Endothelial cell of umbilical vein (primary cell): Measurements from ENCODE around the gene SEMG2. TPM values are rescaled to one million over a fixed set of nuclear protein-coding genes. Genes with fewer than 3 reads are reported as not detected.

Experiments
- BruUV-seq: library from RNA; stranded (reverse); fragments of 400-500 nt; replicated peaks from 2 replicates; lab custom pipeline; 2021; lab: Mats Ljungman, UMichigan
- CTCF ChIA-PET: fragments of 300-600, 350-600 bp; sonication (Branson Sonifier 250); formaldehyde crosslinking; loops from one replicate; lab custom pipeline; 2021; ENCODE audit warnings: antibody characterized with exemption, inconsistent platforms; lab: Charles Lee
- POLR2A ChIA-PET: fragments of 300-600, 350-600 bp; sonication (Branson Sonifier 250); formaldehyde crosslinking; loops from one replicate; lab custom pipeline; 2021; ENCODE audit warnings: antibody characterized with exemption, inconsistent platforms; lab: Charles Lee
- DNase-seq: peaks from one replicate; pipeline ENCODE4 v3.0.0-alpha.2; 2011; ENCODE audit warnings: low read depth, low spot score
- FAIRE-seq: peaks from 2 replicates; lab custom pipeline; 2011; peaks lifted over from hg19 to GRCh38; lab: Jason Lieb, UNC
- H2AFZ ChIP-seq: 2 replicates; pipeline ENCODE4 v1.6.0; 2012; ENCODE audit warnings: low read depth, low read length, control low read depth, inconsistent platforms
- H3K27ac ChIP-seq: 2 replicates; pipeline ENCODE4 v1.5.1; 2011; ENCODE audit warnings: low read depth, mild to moderate bottlenecking, control low read depth, low read length, moderate library complexity; ENCODE audit not compliant: insufficient read depth
- H3K27me3 ChIP-seq, 2 experiments: 2 replicates each; pipeline versions ENCODE4 v1.6.0 to v1.6.1; 2011; ENCODE audit warnings: low read length in 2 of 2, mixed read lengths in 1 of 2; ENCODE audit not compliant: control insufficient read depth in 2 of 2, insufficient read depth in 2 of 2
- H3K36me3 ChIP-seq, 2 experiments: 2 replicates in 1 of 2; 3 replicates in 1 of 2; pipeline ENCODE4 v1.5.1; 2011; ENCODE audit warnings: low read length in 2 of 2, mild to moderate bottlenecking in 1 of 2, moderate library complexity in 1 of 2; ENCODE audit not compliant: control insufficient read depth in 2 of 2, insufficient read depth in 2 of 2; ENCODE audit errors: extremely low read depth in 1 of 2
- H3K4me1 ChIP-seq: 3 replicates; pipeline ENCODE4 v1.5.1; 2011; ENCODE audit warnings: mild to moderate bottlenecking, low read length; ENCODE audit not compliant: control insufficient read depth, insufficient read depth; ENCODE audit errors: extremely low read depth
- H3K4me2 ChIP-seq: 2 replicates; pipeline ENCODE4 v1.6.1; 2011; ENCODE audit warnings: low read length, control low read depth, mixed read lengths; ENCODE audit not compliant: insufficient read depth
- H3K4me3 ChIP-seq, 3 experiments: fragments of 200-600 bp in 1 of 3; sonication (generic), shearing (Covaris generic) in 1 of 3; replicated peaks in 1 of 3; 2 replicates each; pipeline ENCODE4 v1.5.1; 2011 to 2016; ENCODE audit warnings: control low read depth in 3 of 3, low read length in 3 of 3, mild to moderate bottlenecking in 2 of 3, inconsistent platforms in 1 of 3, low read depth in 1 of 3, moderate library complexity in 1 of 3; ENCODE audit not compliant: insufficient read depth in 1 of 3
- H3K79me2 ChIP-seq: 2 replicates; pipeline ENCODE4 v1.6.0; 2012; ENCODE audit warnings: low read length, inconsistent platforms; ENCODE audit not compliant: control insufficient read depth, insufficient read depth
- H3K9ac ChIP-seq: replicated peaks from 2 replicates; pipeline ENCODE3; 2011; ENCODE audit warnings: low read length, control low read depth; ENCODE audit not compliant: insufficient read depth; ENCODE audit errors: extremely low read depth
- H3K9me1 ChIP-seq: replicated peaks from 3 replicates; pipeline ENCODE4 v1.6.0; 2011; ENCODE audit warnings: mild to moderate bottlenecking, low read length; ENCODE audit not compliant: control insufficient read depth, insufficient read depth; ENCODE audit errors: extremely low read depth
- H3K9me3 ChIP-seq: replicated peaks from 2 replicates; pipeline ENCODE4 v1.5.1; 2012; ENCODE audit warnings: low read length, inconsistent platforms; ENCODE audit not compliant: control insufficient read depth, insufficient read depth
- H4K20me1 ChIP-seq: replicated peaks from 2 replicates; pipeline ENCODE3; 2011; ENCODE audit warnings: mild to moderate bottlenecking, low read length; ENCODE audit not compliant: control insufficient read depth, insufficient read depth; ENCODE audit errors: extremely low read depth
- EZH2 ChIP-seq: IDR thresholded peaks from 2 replicates; pipeline ENCODE4 v1.6.1; 2012; ENCODE audit warnings: borderline replicate concordance, low read depth, mild to moderate bottlenecking, moderate library complexity, low read length, inconsistent platforms; ENCODE audit not compliant: severe bottlenecking
- FOS ChIP-seq: IDR thresholded peaks from 2 replicates; pipeline ENCODE4 v1.6.1; 2011; ENCODE audit warnings: mild to moderate bottlenecking, low read length, moderate library complexity, borderline replicate concordance; ENCODE audit not compliant: insufficient read depth
- GATA2 ChIP-seq: IDR thresholded peaks from 2 replicates; pipeline ENCODE4 v1.7.0; 2011; ENCODE audit warnings: low read depth, mild to moderate bottlenecking, moderate library complexity, mixed read lengths, low read length; ENCODE audit not compliant: insufficient read length, insufficient read depth
- JUN ChIP-seq: IDR thresholded peaks from 2 replicates; pipeline ENCODE4 v1.6.1; 2011; ENCODE audit warnings: borderline replicate concordance, low read depth; ENCODE audit not compliant: insufficient read length, insufficient read depth
- MYC ChIP-seq: IDR thresholded peaks from one replicate; pipeline ENCODE4 v1.6.1; 2011; ENCODE audit warnings: mild to moderate bottlenecking, low read depth, low read length
- POLR2A ChIP-seq: IDR thresholded peaks from 2 replicates; pipeline ENCODE4 v1.6.1; 2012; ENCODE audit warnings: low read depth, mild to moderate bottlenecking, control low read depth, low read length
- POLR2AphosphoS5 ChIP-seq: IDR thresholded peaks from 2 replicates; pipeline ENCODE4 v1.6.1; 2012; ENCODE audit warnings: low read depth, mild to moderate bottlenecking, control low read depth, low read length, moderate library complexity; ENCODE audit not compliant: insufficient read depth
- dilution Hi-C: fragments of 300-500 bp; cut with MboI; formaldehyde crosslinking; loops from one replicate; pipeline ENCODE4 v1.15.0; 2019; ENCODE audit warnings: low sequenced_read_pairs; ENCODE audit not compliant: extremely low pct_ligation_motif_present
- intact Hi-C: fragments of 100-400 bp; cut with micrococcal nuclease; formaldehyde crosslinking; loops from one replicate; pipeline ENCODE4 v1.10.0; 2022
- polyA plus RNA-seq, 4 experiments: library from polyadenylated mRNA; depleted of rRNA in 3 of 4; stranded (reverse) in 3 of 4; unstranded in 1 of 4; fragments of >200 nt; gene quantifications; 2 replicates each; pipeline versions ENCODE4 v1.2.1 to v1.2.3, GENCODE V29; 2011 to 2012; ENCODE audit warnings: missing spikeins in 1 of 4
- total RNA-seq: library from RNA; stranded (reverse); gene quantifications from 2 replicates; pipeline ENCODE4 v1.2.3, GENCODE V29; 2021
- TF ChIP-seq, protein P1 (sequence below): IDR thresholded peaks from 2 replicates; pipeline ENCODE4 v1.6.1; 2011; ENCODE audit not compliant: insufficient read depth, insufficient read length

SEMG2 gene
- total and polyA plus RNA-seq, 2 donors (not counting 3 experiments of a cell fraction or from before 2014, with no cell fraction given): not detected

DNA sequence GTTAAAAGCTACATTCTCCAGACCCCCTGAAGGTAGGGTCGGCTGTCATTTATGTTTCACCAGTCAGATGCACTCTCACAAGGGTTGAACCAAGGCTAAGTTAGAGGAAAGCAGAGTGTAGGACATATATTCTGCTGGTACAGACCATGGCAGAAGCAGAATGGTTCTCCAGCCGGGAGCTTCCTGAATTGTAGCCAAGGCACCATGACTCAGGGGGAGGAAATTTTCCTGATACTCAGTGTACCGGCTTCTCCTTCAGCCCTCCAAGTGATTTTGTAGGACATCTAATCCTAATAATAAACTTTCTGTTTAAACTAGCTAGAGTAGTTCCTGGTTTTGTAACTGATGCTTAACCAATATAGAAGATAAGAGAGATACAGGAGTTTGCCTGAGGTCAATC lies 47.4 kb downstream of the SEMG2 start:
- dilution Hi-C loops (no loop called here), intact Hi-C loops (no loop called here)
- Histone ChIP-seq H3K4me2 (no peak overlapping the region), H3K27me3 (peaks cover 7 to 30% of the 10 kb centered on the region in 2 experiments), H3K9me1 (no peaks in the 10 kb centered on the region), H4K20me1 (no peaks in the 10 kb centered on the region), H3K4me3 (no peak overlapping the region), H3K36me3 (no peaks in the 10 kb centered on the region), H2AFZ (no peak overlapping the region), H3K4me1 (no peaks in the 10 kb centered on the region), H3K9ac (no peak overlapping the region), H3K27ac (no peak overlapping the region), H3K9me3 (no peaks in the 10 kb centered on the region), H3K79me2 (no peaks in the 10 kb centered on the region)
- DNase-seq (no peak), FAIRE-seq (no peak)
- CTCF ChIA-PET: interaction anchor here (0.8 to 2.4 kb wide), 4 partner anchors 13 to 25 kb away, joined by 3 to 8 read pairs (median 3); no protein-coding TSS in a partner anchor
- POLR2A ChIA-PET: no interaction called here
- no TSS peak for BruUV-seq
- TF ChIP-seq FOS (no peak), MYC (no peak), EZH2 (no peak), POLR2AphosphoS5 (no peak), POLR2A (no peak), JUN (no peak)
- TF ChIP-seq, protein P1, sequence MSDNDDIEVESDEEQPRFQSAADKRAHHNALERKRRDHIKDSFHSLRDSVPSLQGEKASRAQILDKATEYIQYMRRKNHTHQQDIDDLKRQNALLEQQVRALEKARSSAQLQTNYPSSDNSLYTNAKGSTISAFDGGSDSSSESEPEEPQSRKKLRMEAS: no peak

DNA sequence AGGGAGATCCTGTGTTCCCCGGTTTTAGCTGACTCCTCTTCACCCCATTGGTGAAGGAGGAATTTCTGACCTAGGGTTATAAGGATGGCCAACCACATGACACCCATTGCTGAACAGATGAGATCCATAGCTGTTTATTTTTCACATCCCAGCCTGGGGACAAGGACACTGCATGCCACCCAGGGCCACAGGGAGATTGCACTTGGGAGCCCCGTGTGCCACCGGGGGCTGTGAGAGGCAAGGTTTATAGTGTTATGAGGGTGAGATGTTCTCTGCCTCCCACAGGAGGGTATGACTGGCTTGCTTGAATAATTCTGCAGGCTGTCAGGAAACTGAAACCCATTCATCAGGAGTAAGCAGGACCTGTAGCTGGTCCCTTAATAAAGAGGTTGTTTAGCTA lies 47.9 kb downstream of the SEMG2 start:
- no peak overlapping the region for H2AFZ ChIP-seq
- CTCF ChIA-PET: interaction anchor here (0.8 to 2.4 kb wide), 4 partner anchors 14 to 25 kb away, joined by 3 to 8 read pairs (median 3); no protein-coding TSS in a partner anchor
- H3K4me3 ChIP-seq: no peak overlapping the region
- no peaks in the 10 kb centered on the region for H3K9me1 ChIP-seq
- no peak overlapping the region for H3K27ac ChIP-seq
- no peak overlapping the region for H3K9ac ChIP-seq
- DNase-seq (no peak), FAIRE-seq (no peak)
- TF ChIP-seq JUN (no peak), EZH2 (no peak), GATA2 (no peak), MYC (no peak), FOS (no peak)
- TF ChIP-seq, protein P1: no peak
- POLR2A ChIA-PET: no interaction called here
- no peaks in the 10 kb centered on the region for H3K9me3 ChIP-seq
- peaks cover 6 to 29% of the 10 kb centered on the region in 2 experiments for H3K27me3 ChIP-seq
- H3K36me3 ChIP-seq: no peaks in the 10 kb centered on the region
- BruUV-seq: no TSS peak
- H4K20me1 ChIP-seq: no peaks in the 10 kb centered on the region
- dilution Hi-C loops: no loop called here
- no peak overlapping the region for H3K4me2 ChIP-seq
- no peaks in the 10 kb centered on the region for H3K79me2 ChIP-seq
- intact Hi-C loops: no loop called here
- no peaks in the 10 kb centered on the region for H3K4me1 ChIP-seq
